HG02884 (cell line): ENCODE measurements around the gene SPTB.

ENCODE experiments used
- ATAC-seq: cut with Tn5 transposase; IDR thresholded peaks from one replicate; pipeline ENCODE4 v1.9.1; 2021; ENCODE audit warnings: mild to moderate bottlenecking, moderate library complexity; ENCODE audit not compliant: unreplicated experiment

Gene SPTB

GRCh38 chr14:64889352-64889751, 9.6 kb upstream of the SPTB start:
- no peak for ATAC-seq

GRCh38 chr14:64885559-64885958, 5.9 kb upstream of the SPTB start:
- no peak for ATAC-seq

- ATAC-seq, result no peak
These were observed 764 bp upstream of the SPTB start for GRCh38 chr14:64880221-64881121.

GRCh38 chr14:64878837-64879634, 671 bp downstream of the SPTB start:
- no peak for ATAC-seq

GRCh38 chr14:64877846-64878245, 1.9 kb downstream of the SPTB start:
- ATAC-seq, result no peak

GRCh38 chr14:64875350-64875749, 4.4 kb downstream of the SPTB start:
- ATAC-seq, result no peak

GRCh38 chr14:64873506-64874219, 6.0 kb downstream of the SPTB start:
- no peak for ATAC-seq

GRCh38 chr14:64871344-64871743, 8.4 kb downstream of the SPTB start:
- ATAC-seq, result no peak

GRCh38 chr14:64870160-64870559, 9.5 kb downstream of the SPTB start:
- ATAC-seq, result no peak

GRCh38 chr14:64868841-64869240, 10.9 kb downstream of the SPTB start:
- ATAC-seq, result no peak

- ATAC-seq, result no peak
These were observed 11.3 kb downstream of the SPTB start for GRCh38 chr14:64868379-64868778.

GRCh38 chr14:64867182-64867581, 12.5 kb downstream of the SPTB start:
- no peak for ATAC-seq

- ATAC-seq, result no peak
These were observed 13.7 kb downstream of the SPTB start for GRCh38 chr14:64865992-64866391.

- no peak for ATAC-seq
These were observed 14.6 kb downstream of the SPTB start for GRCh38 chr14:64865109-64865508.

- no peak for ATAC-seq
These were observed 15.4 kb downstream of the SPTB start for GRCh38 chr14:64864258-64864657.

- no peak for ATAC-seq
These were observed 17.8 kb downstream of the SPTB start for GRCh38 chr14:64861916-64862315.

- no peak for ATAC-seq
These were observed 19.7 kb downstream of the SPTB start for GRCh38 chr14:64860039-64860438.

- ATAC-seq, result no peak
These were observed 21.5 kb downstream of the SPTB start for GRCh38 chr14:64857979-64858744.

- ATAC-seq, result no peak
These were observed 22.9 kb downstream of the SPTB start for GRCh38 chr14:64856529-64857445.
